Measurements from ENCODE around the gene SORCS1.

Gene SORCS1

GRCh38 chr10:106992055-106992454 lies 172.5 kb downstream of the SORCS1 start:
- no peak overlapping the region for H3K4me3 Mint-ChIP-seq
- no peaks in the 10 kb centered on the region for H3K27me3 Mint-ChIP-seq
- no peak overlapping the region for H3K27ac Mint-ChIP-seq (ENCODE audit: low read depth)
- H3K9me3 Mint-ChIP-seq = peaks cover 10% of the 10 kb centered on the region
- H3K36me3 Mint-ChIP-seq (ENCODE audit: insufficient read depth) = no peaks in the 10 kb centered on the region
- no peak for DNase-seq (ENCODE audit: low spot score in 2 of 2)
- H3K4me1 Mint-ChIP-seq = no peaks in the 10 kb centered on the region
- no peak for ATAC-seq (replicated peaks; ENCODE audit: extremely low read depth, poor library complexity, severe bottlenecking)

- no peaks in the 10 kb centered on the region for H3K4me1 Mint-ChIP-seq
- no peak for DNase-seq (ENCODE audit: low spot score in 2 of 2)
- H3K4me3 Mint-ChIP-seq = no peak overlapping the region
- H3K27ac Mint-ChIP-seq (ENCODE audit: low read depth) = no peak overlapping the region
- no peaks in the 10 kb centered on the region for H3K27me3 Mint-ChIP-seq
- no peak for ATAC-seq (replicated peaks; ENCODE audit: extremely low read depth, poor library complexity, severe bottlenecking)
- no peaks in the 10 kb centered on the region for H3K36me3 Mint-ChIP-seq (ENCODE audit: insufficient read depth)
- peaks cover 10% of the 10 kb centered on the region for H3K9me3 Mint-ChIP-seq
Measured at GRCh38 chr10:106991091-106991490, 173.4 kb downstream of the SORCS1 start.

- no peak for DNase-seq (ENCODE audit: low spot score in 2 of 2)
- no peaks in the 10 kb centered on the region for H3K36me3 Mint-ChIP-seq (ENCODE audit: insufficient read depth)
- H3K9me3 Mint-ChIP-seq = peaks cover 6% of the 10 kb centered on the region
- no peaks in the 10 kb centered on the region for H3K27me3 Mint-ChIP-seq
- H3K27ac Mint-ChIP-seq (ENCODE audit: low read depth) = no peak overlapping the region
- H3K4me1 Mint-ChIP-seq = no peaks in the 10 kb centered on the region
- no peak for ATAC-seq (replicated peaks; ENCODE audit: extremely low read depth, poor library complexity, severe bottlenecking)
- no peak overlapping the region for H3K4me3 Mint-ChIP-seq
Measured at GRCh38 chr10:106987362-106987761, 177.1 kb downstream of the SORCS1 start.

GRCh38 chr10:106982268-106982667 lies 182.2 kb downstream of the SORCS1 start:
- no peak for ATAC-seq (replicated peaks; ENCODE audit: extremely low read depth, poor library complexity, severe bottlenecking)
- Mint-ChIP-seq H3K4me1 (no peaks in the 10 kb centered on the region), H3K36me3 (ENCODE audit: insufficient read depth) (no peaks in the 10 kb centered on the region), H3K9me3 (no peaks in the 10 kb centered on the region), H3K27ac (ENCODE audit: low read depth) (no peak overlapping the region), H3K27me3 (no peaks in the 10 kb centered on the region), H3K4me3 (no peak overlapping the region)
- DNase-seq (ENCODE audit: low spot score in 2 of 2) = no peak

GRCh38 chr10:106981452-106982075 lies 182.9 kb downstream of the SORCS1 start:
- no peak for ATAC-seq (replicated peaks; ENCODE audit: extremely low read depth, poor library complexity, severe bottlenecking)
- Mint-ChIP-seq H3K27ac (ENCODE audit: low read depth) (no peak overlapping the region), H3K4me3 (no peak overlapping the region), H3K27me3 (no peaks in the 10 kb centered on the region), H3K4me1 (no peaks in the 10 kb centered on the region), H3K36me3 (ENCODE audit: insufficient read depth) (no peaks in the 10 kb centered on the region), H3K9me3 (peaks cover 3% of the 10 kb centered on the region)
- DNase-seq (ENCODE audit: low spot score in 2 of 2) = no peak

- Mint-ChIP-seq H3K4me1 (no peaks in the 10 kb centered on the region), H3K27ac (ENCODE audit: low read depth) (no peak overlapping the region), H3K27me3 (no peaks in the 10 kb centered on the region), H3K4me3 (no peak overlapping the region), H3K36me3 (ENCODE audit: insufficient read depth) (no peaks in the 10 kb centered on the region), H3K9me3 (peaks cover 6% of the 10 kb centered on the region)
- ATAC-seq (replicated peaks; ENCODE audit: extremely low read depth, poor library complexity, severe bottlenecking) (no peak), DNase-seq (ENCODE audit: low spot score in 2 of 2) (no peak)
Measured at GRCh38 chr10:106980495-106981451, 183.7 kb downstream of the SORCS1 start.

DNA sequence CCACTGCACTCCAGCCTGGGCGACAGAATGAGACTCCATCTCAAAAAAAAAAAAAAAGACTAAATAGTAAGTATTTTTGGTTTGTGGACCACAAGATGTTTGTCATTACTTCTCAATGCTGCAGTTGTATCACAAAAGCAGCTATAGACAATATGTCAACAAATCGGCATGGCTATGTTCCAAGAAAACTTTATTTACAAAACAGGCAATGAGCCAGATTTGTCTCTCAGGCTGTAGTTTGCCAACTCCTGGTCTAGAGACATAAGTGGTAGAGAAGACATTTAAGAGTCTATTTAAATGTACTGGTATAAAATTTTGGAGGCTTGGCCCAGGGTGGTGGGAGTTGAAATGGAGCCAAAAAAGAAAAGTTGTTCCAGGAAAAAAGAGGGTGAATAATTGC lies 185.8 kb downstream of the SORCS1 start:
- peaks cover 6% of the 10 kb centered on the region for H3K9me3 Mint-ChIP-seq
- no peaks in the 10 kb centered on the region for H3K4me1 Mint-ChIP-seq
- DNase-seq (ENCODE audit: low spot score in 2 of 2) (no peak), ATAC-seq (replicated peaks; ENCODE audit: extremely low read depth, poor library complexity, severe bottlenecking) (no peak)
- no peak overlapping the region for H3K27ac Mint-ChIP-seq (ENCODE audit: low read depth)
- no peaks in the 10 kb centered on the region for H3K36me3 Mint-ChIP-seq (ENCODE audit: insufficient read depth)
- H3K27me3 Mint-ChIP-seq = no peaks in the 10 kb centered on the region
- H3K4me3 Mint-ChIP-seq = no peak overlapping the region

DNA sequence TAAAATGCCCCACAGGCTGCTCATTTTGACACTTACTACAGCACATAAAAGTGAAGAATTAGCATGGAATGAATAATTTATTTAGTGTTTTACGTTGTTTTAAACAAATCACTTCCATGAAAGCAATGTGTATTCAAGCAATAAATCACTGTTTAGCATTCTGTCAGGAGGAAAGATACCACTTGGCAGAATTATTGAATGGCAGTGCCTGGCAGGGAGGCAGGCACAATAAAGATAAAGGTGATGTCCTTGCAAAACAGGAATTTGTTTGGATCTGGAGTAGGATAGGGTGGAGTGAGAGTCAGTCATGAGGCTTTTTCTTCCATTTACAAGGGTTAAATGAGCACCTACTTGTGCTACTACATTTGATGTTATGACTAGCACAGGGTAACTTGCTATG lies 190.8 kb downstream of the SORCS1 start:
- Mint-ChIP-seq H3K27ac (ENCODE audit: low read depth) (no peak overlapping the region), H3K4me3 (no peak overlapping the region), H3K27me3 (no peaks in the 10 kb centered on the region), H3K9me3 (peaks cover 11% of the 10 kb centered on the region), H3K36me3 (ENCODE audit: insufficient read depth) (no peaks in the 10 kb centered on the region), H3K4me1 (no peaks in the 10 kb centered on the region)
- ATAC-seq (replicated peaks; ENCODE audit: extremely low read depth, poor library complexity, severe bottlenecking) = no peak
- no peak for DNase-seq (ENCODE audit: low spot score in 2 of 2)

DNA sequence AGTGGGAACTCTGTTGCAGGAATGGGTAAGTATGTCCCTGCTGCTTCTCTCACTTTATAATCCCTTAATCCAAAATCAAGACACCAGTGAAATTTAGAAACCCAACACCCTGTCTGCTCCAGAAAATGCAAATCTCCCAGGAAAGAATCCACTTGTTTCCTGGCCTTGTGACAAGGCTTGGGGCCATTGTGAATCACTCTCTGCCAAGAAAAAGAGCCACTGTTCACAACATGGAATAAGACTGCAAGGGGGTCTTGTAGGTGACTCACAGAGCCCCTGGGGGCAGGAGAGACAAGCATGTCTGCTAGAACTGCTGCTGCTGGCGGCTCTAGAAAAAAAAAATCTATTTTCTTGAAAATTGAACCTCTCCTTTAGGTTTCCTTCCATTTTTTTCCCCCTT lies 191.2 kb downstream of the SORCS1 start:
- H3K27ac Mint-ChIP-seq (ENCODE audit: low read depth) = no peak overlapping the region
- H3K4me1 Mint-ChIP-seq = no peaks in the 10 kb centered on the region
- ATAC-seq (replicated peaks; ENCODE audit: extremely low read depth, poor library complexity, severe bottlenecking) (no peak), DNase-seq (ENCODE audit: low spot score in 2 of 2) (no peak)
- no peaks in the 10 kb centered on the region for H3K36me3 Mint-ChIP-seq (ENCODE audit: insufficient read depth)
- H3K27me3 Mint-ChIP-seq = no peaks in the 10 kb centered on the region
- H3K4me3 Mint-ChIP-seq = no peak overlapping the region
- H3K9me3 Mint-ChIP-seq = peaks cover 11% of the 10 kb centered on the region

GRCh38 chr10:106972381-106972780 lies 192.1 kb downstream of the SORCS1 start:
- no peak overlapping the region for H3K27ac Mint-ChIP-seq (ENCODE audit: low read depth)
- H3K36me3 Mint-ChIP-seq (ENCODE audit: insufficient read depth) = no peaks in the 10 kb centered on the region
- ATAC-seq (replicated peaks; ENCODE audit: extremely low read depth, poor library complexity, severe bottlenecking) (no peak), DNase-seq (ENCODE audit: low spot score in 2 of 2) (no peak)
- H3K4me3 Mint-ChIP-seq = no peak overlapping the region
- H3K9me3 Mint-ChIP-seq = peaks cover 11% of the 10 kb centered on the region
- no peaks in the 10 kb centered on the region for H3K27me3 Mint-ChIP-seq
- H3K4me1 Mint-ChIP-seq = no peaks in the 10 kb centered on the region

DNA sequence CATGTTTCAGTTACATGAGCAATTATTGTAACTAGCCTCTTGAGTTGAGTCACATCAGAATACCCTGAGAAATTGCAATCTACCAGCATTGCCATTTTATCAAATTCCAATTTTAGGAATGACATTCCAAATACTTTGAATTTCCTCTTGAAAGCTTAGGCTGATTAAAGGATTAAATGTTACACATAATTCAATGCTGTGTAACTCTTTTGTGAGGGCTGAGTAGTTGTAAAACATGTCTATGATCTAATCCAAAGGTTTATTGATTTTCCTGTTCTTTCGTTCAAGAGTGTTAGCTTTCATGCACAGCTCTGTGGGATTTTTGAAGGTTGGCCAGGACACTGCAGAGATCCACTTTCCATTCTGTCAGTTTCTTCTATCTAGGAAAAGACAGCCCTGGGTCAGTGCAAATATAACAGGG lies 193.1 kb downstream of the SORCS1 start:
- no peaks in the 10 kb centered on the region for H3K4me1 Mint-ChIP-seq

GRCh38 chr10:106967452-106967851 lies 197.1 kb downstream of the SORCS1 start:
- no peak for ATAC-seq (replicated peaks; ENCODE audit: extremely low read depth, poor library complexity, severe bottlenecking)
- DNase-seq (ENCODE audit: low spot score in 2 of 2) = no peak
- Mint-ChIP-seq H3K27ac (ENCODE audit: low read depth) (no peak overlapping the region), H3K4me1 (no peaks in the 10 kb centered on the region), H3K4me3 (no peak overlapping the region), H3K36me3 (ENCODE audit: insufficient read depth) (no peaks in the 10 kb centered on the region), H3K9me3 (peaks cover 23% of the 10 kb centered on the region), H3K27me3 (no peaks in the 10 kb centered on the region)

More for the DNA sequence above, 193.1 kb downstream of the SORCS1 start:
- Mint-ChIP-seq H3K27ac (ENCODE audit: low read depth) (no peak overlapping the region), H3K9me3 (peaks cover 6% of the 10 kb centered on the region), H3K4me3 (no peak overlapping the region), H3K27me3 (no peaks in the 10 kb centered on the region), H3K36me3 (ENCODE audit: insufficient read depth) (no peaks in the 10 kb centered on the region)
- ATAC-seq (replicated peaks; ENCODE audit: extremely low read depth, poor library complexity, severe bottlenecking) (no peak), DNase-seq (ENCODE audit: low spot score in 2 of 2) (no peak)

- Mint-ChIP-seq H3K27me3 (no peaks in the 10 kb centered on the region), H3K27ac (ENCODE audit: low read depth) (no peak overlapping the region), H3K4me1 (no peaks in the 10 kb centered on the region), H3K9me3 (peaks cover 15% of the 10 kb centered on the region), H3K4me3 (no peak overlapping the region), H3K36me3 (ENCODE audit: insufficient read depth) (no peaks in the 10 kb centered on the region)
- ATAC-seq (replicated peaks; ENCODE audit: extremely low read depth, poor library complexity, severe bottlenecking) = no peak
- DNase-seq (ENCODE audit: low spot score in 2 of 2) = no peak
Measured at GRCh38 chr10:106960812-106961211, 203.7 kb downstream of the SORCS1 start.
